ENCODE data around the gene MAP4K3. TPM values are rescaled to one million over a fixed set of nuclear protein-coding genes. Genes with fewer than 3 reads are reported as not detected.

The MAP4K3 gene
- total and polyA plus RNA-seq, 2 of the 8 experiments (the other 6 are each of a cell fraction or from before 2014, with no cell fraction given): 11.4 to 63.0 TPM

- H3K4me3 ChIP-seq (ENCODE audit: extremely low read depth in 1 of 4, insufficient read depth in 2 of 4, low read depth in 3 of 4, low read length in 4 of 4): no peak overlapping the region
- no peak overlapping the region for H3K9ac ChIP-seq (replicated peaks in 1 of 4; ENCODE audit: extremely low read depth in 1 of 4, low read depth in 3 of 4, low read length in 3 of 4)
- H3K56ac ChIP-seq (replicated peaks; ENCODE audit: insufficient read length, low read depth, low read length): no peak overlapping the region
- ChIA-PET POLR2A (ENCODE audit: partially characterized antibody) (interaction anchor here (0.6 kb wide), 1 partner anchor 439 kb away, joined by 4 read pairs; no protein-coding TSS in a partner anchor), CTCF (ENCODE audit: partially characterized antibody) (interaction anchor here (0.6 to 1.6 kb wide), 5 partner anchors 9 to 352 kb away, joined by 3 to 7 read pairs (median 4); no protein-coding TSS in a partner anchor)
- H3K4me1 ChIP-seq (replicated peaks in 1 of 4; ENCODE audit: control insufficient read depth in 3 of 4, insufficient read depth in 4 of 4, low read length in 3 of 4): peaks cover 0 to 10% (median under 1%) of the 10 kb centered on the region in 4 experiments; a peak in 2 of 7 replicates
- H4K5ac ChIP-seq (ENCODE audit: insufficient read length, low read depth, low read length): no peak overlapping the region
- H2BK15ac ChIP-seq (ENCODE audit: low read length): no peak overlapping the region
- H2BK120ac ChIP-seq (replicated peaks; ENCODE audit: low read depth, low read length): no peak overlapping the region
- DNase-seq (ENCODE audit: low read depth in 1 of 2, low spot score in 2 of 2) (no peak), FAIRE-seq (no peak)
- H3K9me3 ChIP-seq (ENCODE audit: insufficient read depth in 2 of 2, low read depth in 1 of 2, low read length in 1 of 2): peaks cover 0 to 11% of the 10 kb centered on the region in 2 experiments; a peak in 1 of 4 replicates
- no peaks in the 10 kb centered on the region for H4K20me1 ChIP-seq (replicated peaks in 1 of 2; ENCODE audit: control insufficient read depth in 1 of 2, insufficient read depth in 2 of 2, low read length in 2 of 2)
- no peak overlapping the region for H3K18ac ChIP-seq (ENCODE audit: extremely low read depth, low read length)
- no peak overlapping the region for H2BK5ac ChIP-seq (ENCODE audit: low read depth, low read length)
- no peak overlapping the region for H3K14ac ChIP-seq (ENCODE audit: insufficient read length)
- H3K79me1 ChIP-seq (ENCODE audit: low read depth, low read length): no peaks in the 10 kb centered on the region
- no peaks in the 10 kb centered on the region for H3K79me2 ChIP-seq (ENCODE audit: control insufficient read depth in 1 of 2, insufficient read depth in 2 of 2, low read length in 2 of 2)
- H3K4me2 ChIP-seq (ENCODE audit: insufficient read depth in 1 of 2, low read depth in 2 of 2, low read length in 2 of 2): no peak overlapping the region
- no peak overlapping the region for H3K27ac ChIP-seq (ENCODE audit: low read depth, low read length)
- no peak overlapping the region for H2BK20ac ChIP-seq (ENCODE audit: low read length)
- no peak overlapping the region for H2AFZ ChIP-seq (ENCODE audit: low read length)
- no peak overlapping the region for H3K4ac ChIP-seq (replicated peaks; ENCODE audit: insufficient read length, low read depth, low read length)
- H2BK12ac ChIP-seq (ENCODE audit: low read depth, low read length): no peak overlapping the region
- TF ChIP-seq MAFK (IDR thresholded peaks at IDR 0.05; ENCODE audit: low read depth, low read length): no peak
- TF ChIP-seq TEAD4 (IDR thresholded peaks at IDR 0.05; ENCODE audit: low read depth, low read length): 0 out of 2 replicates have a peak, but pooled peaks have one; percentile 8
- no peak for TF ChIP-seq KDM5A (IDR thresholded peaks at IDR 0.05; ENCODE audit: low read length)
- TF ChIP-seq RFX5 (IDR thresholded peaks at IDR 0.05; ENCODE audit: borderline replicate concordance, low read depth, low read length): no peak
- 65% methylated on average over 4 of the region's 4 CpGs; no CpG with 5 or more reads in 1 of the 2 experiments for WGBS, 2 experiments (ENCODE audit: extremely low coverage in 1 of 2, insufficient coverage in 1 of 2, insufficient read length in 1 of 2, insufficient replicate concordance in 2 of 2, low coverage in 1 of 2, low lambda C conversion rate in 2 of 2, missing lambda C conversion rate in 1 of 2)
- H3K36me3 ChIP-seq (ENCODE audit: control insufficient read depth in 2 of 4, insufficient read depth in 4 of 4, low read length in 3 of 4): no peaks in the 10 kb centered on the region
- H4K91ac ChIP-seq (replicated peaks; ENCODE audit: insufficient read length, low read length): no peak overlapping the region
- no peak overlapping the region for H3K23ac ChIP-seq (ENCODE audit: insufficient read length)
- no peaks in the 10 kb centered on the region for H3K27me3 ChIP-seq (replicated peaks in 1 of 4; ENCODE audit: control insufficient read depth in 3 of 4, extremely low read depth in 1 of 4, insufficient read depth in 3 of 4, low read length in 3 of 4)
- H4K8ac ChIP-seq (ENCODE audit: extremely low read depth, insufficient read depth, low read length): no peak overlapping the region
- H2AK5ac ChIP-seq (ENCODE audit: low read depth, low read length): no peak overlapping the region
- no peaks in the 10 kb centered on the region for H3K23me2 ChIP-seq (ENCODE audit: low read depth, low read length)
Measured at GRCh38 chr2:39241588-39241987, 195.5 kb downstream of the MAP4K3 start.
